GM12878 (cell line): ENCODE data around the gene BANP.

Experiments used
- ESRRA ChIP-seq: IDR thresholded peaks from 2 replicates; pipeline ENCODE4 v1.6.1; 2012; ENCODE audit warnings: mild to moderate bottlenecking, low read length, improper control_type of control experiment
- FOS ChIP-seq: IDR thresholded peaks from 3 replicates; pipeline ENCODE4 v1.6.1; 2011; ENCODE audit warnings: borderline replicate concordance; ENCODE audit not compliant: insufficient read length; ENCODE audit errors: extremely low read depth
- HDAC2 ChIP-seq: fragments of 200-600 bp; sonication (generic); IDR thresholded peaks from 2 replicates; pipeline ENCODE4 v1.6.1; 2017
- JUND ChIP-seq: IDR thresholded peaks from 2 replicates; pipeline ENCODE4 v1.6.1; 2012; ENCODE audit warnings: low read depth, mild to moderate bottlenecking, low read length, improper control_type of control experiment, moderate library complexity
- POLR2AphosphoS5 ChIP-seq: IDR thresholded peaks from 2 replicates; pipeline ENCODE4 v1.6.1; 2011; ENCODE audit warnings: mild to moderate bottlenecking, low read length, inconsistent platforms
- RFX5 ChIP-seq: IDR thresholded peaks from 2 replicates; pipeline ENCODE4 v1.6.1; 2011; ENCODE audit warnings: low read depth, low read length, improper control_type of control experiment
- SMC3 ChIP-seq: IDR thresholded peaks from 2 replicates; pipeline ENCODE4 v1.6.1; 2011; ENCODE audit warnings: low read length, improper control_type of control experiment, borderline replicate concordance
- SP1 ChIP-seq: IDR thresholded peaks from one replicate; pipeline ENCODE4 v1.6.1; 2011; ENCODE audit warnings: low read depth, low read length
- SPI1 ChIP-seq: IDR thresholded peaks from 2 replicates; pipeline ENCODE4 v1.6.1; 2011; ENCODE audit warnings: low read depth, mild to moderate bottlenecking, low read length, moderate library complexity, borderline replicate concordance; ENCODE audit not compliant: insufficient read depth
- ZBED1 ChIP-seq: IDR thresholded peaks from 2 replicates; pipeline ENCODE4 v1.6.1; 2016; ENCODE audit warnings: borderline replicate concordance
- ZSCAN29 ChIP-seq: fragments of 450-650 bp; IDR thresholded peaks from 2 replicates; pipeline ENCODE4 v1.6.1; 2017; ENCODE audit warnings: mild to moderate bottlenecking, moderate library complexity
- TF ChIP-seq, protein P1 (sequence below), 3 experiments: IDR thresholded peaks in 2 of 3; conservative IDR thresholded peaks in 1 of 3; 2 replicates each; pipeline ENCODE4 v1.5.1; 2011; ENCODE audit warnings: low read depth in 3 of 3, low read length in 3 of 3, mild to moderate bottlenecking in 3 of 3, control low read depth in 2 of 3, moderate library complexity in 2 of 3, inconsistent platforms in 1 of 3, mixed read lengths in 1 of 3; ENCODE audit not compliant: control insufficient read depth in 2 of 3, insufficient read depth in 1 of 3; ENCODE audit errors: extremely low read depth in 1 of 3
- TF ChIP-seq, protein P2 (sequence below): IDR thresholded peaks from 2 replicates; pipeline ENCODE4 v1.6.1; 2012; ENCODE audit warnings: mild to moderate bottlenecking, low read depth, low read length

DNA sequence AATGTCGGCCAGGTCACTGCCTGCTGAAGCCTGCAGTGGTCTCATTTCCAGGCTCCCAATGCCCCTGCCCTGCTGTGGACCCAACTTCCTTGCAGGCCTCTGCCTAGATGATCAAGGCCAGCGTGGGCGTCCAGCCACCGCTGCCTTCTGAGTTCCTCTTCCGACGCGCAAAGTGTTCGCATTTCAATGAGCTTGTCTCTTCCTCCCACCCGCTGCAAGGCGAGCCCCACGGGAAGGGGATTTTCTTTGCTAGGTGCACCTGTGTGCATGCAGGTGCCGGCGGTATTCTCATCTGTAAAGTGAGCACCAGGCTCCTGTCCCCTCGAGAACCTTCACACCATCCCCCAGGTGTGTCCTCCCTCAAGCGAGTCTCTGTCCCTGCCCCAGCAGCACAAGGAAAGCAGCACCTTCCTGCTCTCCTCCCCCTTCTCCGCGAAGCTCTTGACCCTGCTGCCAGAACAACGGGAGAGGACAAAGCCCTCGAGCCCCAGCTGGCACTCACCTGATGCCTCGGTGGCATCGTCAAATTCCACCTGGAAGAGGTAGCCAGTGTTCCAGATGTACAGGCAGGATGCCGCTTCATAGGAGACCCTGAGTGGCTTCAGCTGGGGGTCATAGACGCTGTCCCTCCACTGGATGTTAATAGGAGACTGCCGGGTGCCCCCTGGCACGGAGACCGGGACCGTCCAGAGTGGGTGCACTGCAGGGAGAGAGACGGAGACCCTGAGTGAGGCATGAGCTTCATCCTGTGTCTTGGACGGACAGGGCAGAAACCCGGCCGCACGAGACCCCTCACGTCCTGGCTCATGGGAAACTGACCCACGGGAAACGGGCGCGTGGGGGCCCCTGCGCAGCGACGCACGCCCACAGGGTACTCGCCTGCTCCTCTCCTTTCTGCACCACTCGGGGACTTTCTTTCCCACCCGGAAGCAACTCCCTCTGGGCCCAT is 24.7 kb upstream of the BANP start:
- TF ChIP-seq, protein P1, sequence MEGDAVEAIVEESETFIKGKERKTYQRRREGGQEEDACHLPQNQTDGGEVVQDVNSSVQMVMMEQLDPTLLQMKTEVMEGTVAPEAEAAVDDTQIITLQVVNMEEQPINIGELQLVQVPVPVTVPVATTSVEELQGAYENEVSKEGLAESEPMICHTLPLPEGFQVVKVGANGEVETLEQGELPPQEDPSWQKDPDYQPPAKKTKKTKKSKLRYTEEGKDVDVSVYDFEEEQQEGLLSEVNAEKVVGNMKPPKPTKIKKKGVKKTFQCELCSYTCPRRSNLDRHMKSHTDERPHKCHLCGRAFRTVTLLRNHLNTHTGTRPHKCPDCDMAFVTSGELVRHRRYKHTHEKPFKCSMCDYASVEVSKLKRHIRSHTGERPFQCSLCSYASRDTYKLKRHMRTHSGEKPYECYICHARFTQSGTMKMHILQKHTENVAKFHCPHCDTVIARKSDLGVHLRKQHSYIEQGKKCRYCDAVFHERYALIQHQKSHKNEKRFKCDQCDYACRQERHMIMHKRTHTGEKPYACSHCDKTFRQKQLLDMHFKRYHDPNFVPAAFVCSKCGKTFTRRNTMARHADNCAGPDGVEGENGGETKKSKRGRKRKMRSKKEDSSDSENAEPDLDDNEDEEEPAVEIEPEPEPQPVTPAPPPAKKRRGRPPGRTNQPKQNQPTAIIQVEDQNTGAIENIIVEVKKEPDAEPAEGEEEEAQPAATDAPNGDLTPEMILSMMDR (IDR thresholded peaks at IDR 0.05 in 2 of 3, conservative IDR thresholded peaks at IDR 0.05 in 1 of 3; ENCODE audit: control insufficient read depth in 2 of 3, extremely low read depth in 1 of 3, insufficient read depth in 1 of 3, low read depth in 3 of 3, low read length in 3 of 3): no peak
- TF ChIP-seq, protein P2, sequence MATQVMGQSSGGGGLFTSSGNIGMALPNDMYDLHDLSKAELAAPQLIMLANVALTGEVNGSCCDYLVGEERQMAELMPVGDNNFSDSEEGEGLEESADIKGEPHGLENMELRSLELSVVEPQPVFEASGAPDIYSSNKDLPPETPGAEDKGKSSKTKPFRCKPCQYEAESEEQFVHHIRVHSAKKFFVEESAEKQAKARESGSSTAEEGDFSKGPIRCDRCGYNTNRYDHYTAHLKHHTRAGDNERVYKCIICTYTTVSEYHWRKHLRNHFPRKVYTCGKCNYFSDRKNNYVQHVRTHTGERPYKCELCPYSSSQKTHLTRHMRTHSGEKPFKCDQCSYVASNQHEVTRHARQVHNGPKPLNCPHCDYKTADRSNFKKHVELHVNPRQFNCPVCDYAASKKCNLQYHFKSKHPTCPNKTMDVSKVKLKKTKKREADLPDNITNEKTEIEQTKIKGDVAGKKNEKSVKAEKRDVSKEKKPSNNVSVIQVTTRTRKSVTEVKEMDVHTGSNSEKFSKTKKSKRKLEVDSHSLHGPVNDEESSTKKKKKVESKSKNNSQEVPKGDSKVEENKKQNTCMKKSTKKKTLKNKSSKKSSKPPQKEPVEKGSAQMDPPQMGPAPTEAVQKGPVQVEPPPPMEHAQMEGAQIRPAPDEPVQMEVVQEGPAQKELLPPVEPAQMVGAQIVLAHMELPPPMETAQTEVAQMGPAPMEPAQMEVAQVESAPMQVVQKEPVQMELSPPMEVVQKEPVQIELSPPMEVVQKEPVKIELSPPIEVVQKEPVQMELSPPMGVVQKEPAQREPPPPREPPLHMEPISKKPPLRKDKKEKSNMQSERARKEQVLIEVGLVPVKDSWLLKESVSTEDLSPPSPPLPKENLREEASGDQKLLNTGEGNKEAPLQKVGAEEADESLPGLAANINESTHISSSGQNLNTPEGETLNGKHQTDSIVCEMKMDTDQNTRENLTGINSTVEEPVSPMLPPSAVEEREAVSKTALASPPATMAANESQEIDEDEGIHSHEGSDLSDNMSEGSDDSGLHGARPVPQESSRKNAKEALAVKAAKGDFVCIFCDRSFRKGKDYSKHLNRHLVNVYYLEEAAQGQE: no peak
- TF ChIP-seq ZSCAN29: no peak
- TF ChIP-seq RFX5: no peak
- TF ChIP-seq SPI1: peak; percentile 75; the same call in 1 of the 2 replicates
- TF ChIP-seq FOS: no peak
- TF ChIP-seq ESRRA: no peak
- no peak for TF ChIP-seq SMC3
- no peak for TF ChIP-seq ZBED1
- TF ChIP-seq HDAC2: no peak
- no peak for TF ChIP-seq JUND
- no peak for TF ChIP-seq POLR2AphosphoS5
- TF ChIP-seq SP1: no peak
